Spleen (tissue), 7 donors: ENCODE measurements around the gene TRIM38.
"Not testable (repeated sequence)": the region's sequence is repeated elsewhere in the genome, so short reads cannot be mapped to it uniquely, and the experiment has no call there.

Source experiments
- POLR2A ChIP-seq, 3 donors: fragments of 450-650 bp; IDR thresholded peaks; one replicate each; pipeline ENCODE4 v1.5.1; 2017; ENCODE audit warnings: antibody characterized with exemption in 3 of 3, mild to moderate bottlenecking in 1 of 3
- POLR2AphosphoS5 ChIP-seq, 3 donors: sonication (generic); formaldehyde crosslinking; IDR thresholded peaks; one replicate each; pipeline ENCODE4 v1.5.1; 2017; ENCODE audit warnings: antibody characterized with exemption in 3 of 3
- TF ChIP-seq, protein P1 (sequence below), 11 experiments: fragments of 200-600 bp in 7 of 11; fragments of 450-650 bp in 4 of 11; sonication (generic) in 4 of 11; IDR thresholded peaks in 8 of 11; conservative IDR thresholded peaks in 3 of 11; 1 replicate in 7 of 11; 2 replicates in 4 of 11; pipeline versions ENCODE4 v1.4.0 to v1.8.0; 2016 to 2021; ENCODE audit warnings: antibody characterized with exemption in 11 of 11, inconsistent platforms in 4 of 11, mild to moderate bottlenecking in 1 of 11
- donor health status: DM: no; HTN: no; CAD: no; lungs with moderate emphysema.
- donor health status: DM: no; HTN: no; CAD: no.
- donor health status: DM: no; HTN: no; CAD: no.

DNA sequence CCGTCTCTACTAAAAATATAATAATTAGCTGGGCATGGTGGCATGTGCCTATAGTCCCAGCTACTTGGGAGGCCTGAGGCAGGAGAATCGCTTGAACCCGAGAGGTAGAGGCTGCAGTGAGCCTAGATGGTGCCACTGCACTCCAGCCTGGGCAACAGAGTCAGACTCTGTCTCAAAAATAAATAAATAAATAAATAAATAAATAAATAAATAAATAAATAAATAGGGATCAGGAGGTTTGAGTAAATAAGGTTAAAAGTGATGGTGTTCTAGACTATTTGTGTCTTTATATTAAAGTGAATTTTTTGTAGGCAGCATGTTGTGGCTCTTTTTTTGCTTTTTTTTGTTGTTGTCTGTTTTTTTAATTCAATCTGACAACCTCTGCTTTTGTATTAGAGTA, 15.1 kb upstream of the TRIM38 start:
- TF ChIP-seq, protein P1, sequence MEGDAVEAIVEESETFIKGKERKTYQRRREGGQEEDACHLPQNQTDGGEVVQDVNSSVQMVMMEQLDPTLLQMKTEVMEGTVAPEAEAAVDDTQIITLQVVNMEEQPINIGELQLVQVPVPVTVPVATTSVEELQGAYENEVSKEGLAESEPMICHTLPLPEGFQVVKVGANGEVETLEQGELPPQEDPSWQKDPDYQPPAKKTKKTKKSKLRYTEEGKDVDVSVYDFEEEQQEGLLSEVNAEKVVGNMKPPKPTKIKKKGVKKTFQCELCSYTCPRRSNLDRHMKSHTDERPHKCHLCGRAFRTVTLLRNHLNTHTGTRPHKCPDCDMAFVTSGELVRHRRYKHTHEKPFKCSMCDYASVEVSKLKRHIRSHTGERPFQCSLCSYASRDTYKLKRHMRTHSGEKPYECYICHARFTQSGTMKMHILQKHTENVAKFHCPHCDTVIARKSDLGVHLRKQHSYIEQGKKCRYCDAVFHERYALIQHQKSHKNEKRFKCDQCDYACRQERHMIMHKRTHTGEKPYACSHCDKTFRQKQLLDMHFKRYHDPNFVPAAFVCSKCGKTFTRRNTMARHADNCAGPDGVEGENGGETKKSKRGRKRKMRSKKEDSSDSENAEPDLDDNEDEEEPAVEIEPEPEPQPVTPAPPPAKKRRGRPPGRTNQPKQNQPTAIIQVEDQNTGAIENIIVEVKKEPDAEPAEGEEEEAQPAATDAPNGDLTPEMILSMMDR (IDR thresholded peaks at IDR 0.05 in 8 of 11, conservative IDR thresholded peaks at IDR 0.05 in 3 of 11), result not testable (repeated sequence)
- TF ChIP-seq POLR2A, POLR2AphosphoS5 (IDR thresholded peaks at IDR 0.05): not testable (repeated sequence)
